OCI-LY7 (cell line): ENCODE data around the gene ADCY1.
A peak's percentile ranks its signal among the peaks of the same experiment; 100 is the strongest.
"Not testable (repeated sequence)": the region's sequence is repeated elsewhere in the genome, so short reads cannot be mapped to it uniquely, and the experiment has no call there.

Experiments
- CTCF ChIP-seq: fragments of 200-600 bp; sonication (generic); conservative IDR thresholded peaks from 2 replicates; pipeline ENCODE4 v1.5.1; 2014; ENCODE audit warnings: mild to moderate bottlenecking, antibody characterized with exemption, low read length, moderate library complexity, mixed read lengths
- EZH2phosphoT487 ChIP-seq: fragments of 200-600 bp; sonication (generic); IDR thresholded peaks from 2 replicates; pipeline ENCODE4 v1.6.1; 2018; ENCODE audit warnings: low read depth, borderline replicate concordance, mild to moderate bottlenecking, mixed run types, antibody characterized with exemption, low read length, moderate library complexity, mixed read lengths

DNA sequence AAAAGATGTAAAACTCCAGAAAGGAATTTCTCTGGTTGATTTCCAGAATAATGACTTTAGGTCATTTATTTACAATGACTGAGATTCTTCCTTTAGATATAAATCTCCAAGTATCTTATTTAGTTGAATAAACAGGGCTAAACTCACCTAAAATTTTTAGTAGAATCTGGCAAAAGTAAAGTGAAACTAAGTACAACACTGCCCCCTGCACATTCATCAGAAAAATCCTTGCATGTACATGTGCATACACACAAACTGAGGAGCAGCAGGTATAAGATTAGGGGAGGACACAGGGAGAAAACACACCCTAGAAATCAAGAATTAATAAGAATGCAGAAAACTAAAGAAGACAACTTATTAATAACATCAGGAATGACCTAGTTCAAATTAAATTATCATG is 174.8 kb downstream of the ADCY1 start:
- TF ChIP-seq CTCF, result peak; percentile 43; the same call in 1 of the 2 replicates
- TF ChIP-seq EZH2phosphoT487, result not testable (repeated sequence)
